H1 (cell line): ENCODE results near the gene SMIM13. TPM values are rescaled to one million over a fixed set of nuclear protein-coding genes. Genes with fewer than 3 reads are reported as not detected.

Experiments used
- CEBPB ChIP-seq: IDR thresholded peaks from 2 replicates; pipeline ENCODE4 v1.6.1; 2012; ENCODE audit warnings: low read depth, low read length
- CHD7 ChIP-seq: fragments of 300-600 bp; sonication (generic); IDR thresholded peaks from 2 replicates; pipeline ENCODE4 v1.7.1; 2012; ENCODE audit warnings: low read length, moderate library complexity, mild to moderate bottlenecking, inconsistent platforms; ENCODE audit not compliant: insufficient replicate concordance
- CTBP2 ChIP-seq: IDR thresholded peaks from 2 replicates; pipeline ENCODE4 v1.7.0; 2011; ENCODE audit warnings: borderline replicate concordance, mild to moderate bottlenecking, moderate library complexity, mixed read lengths, low read length; ENCODE audit not compliant: insufficient read depth, insufficient read length
- GABPA ChIP-seq: IDR thresholded peaks from 2 replicates; pipeline ENCODE4 v1.6.1; 2011; ENCODE audit warnings: mild to moderate bottlenecking, low read length, moderate library complexity, borderline replicate concordance; ENCODE audit not compliant: insufficient read depth
- JUND ChIP-seq: IDR thresholded peaks from 2 replicates; pipeline ENCODE4 v1.6.1; 2011; ENCODE audit warnings: mild to moderate bottlenecking, improper control_type of control experiment, low read length
- KDM1A ChIP-seq: fragments of 200-600, 300-600 bp; sonication (generic); IDR thresholded peaks from 2 replicates; pipeline ENCODE4 v1.7.1; 2016; ENCODE audit warnings: mild to moderate bottlenecking, low read length, borderline replicate concordance
- POLR2AphosphoS5 ChIP-seq: IDR thresholded peaks from 2 replicates; pipeline ENCODE4 v1.6.1; 2011; ENCODE audit warnings: low read depth, low read length
- RFX5 ChIP-seq: IDR thresholded peaks from 2 replicates; pipeline ENCODE4 v1.6.1; 2011; ENCODE audit warnings: low read depth, low read length, improper control_type of control experiment, borderline replicate concordance
- SIN3A ChIP-seq, 2 experiments: IDR thresholded peaks in 1 of 2; conservative IDR thresholded peaks in 1 of 2; 2 replicates each; pipeline ENCODE4 v1.6.1; 2011 to 2012; ENCODE audit warnings: low read length in 2 of 2, improper control_type of control experiment in 1 of 2, low read depth in 1 of 2, mild to moderate bottlenecking in 1 of 2
- SP1 ChIP-seq: IDR thresholded peaks from 2 replicates; pipeline ENCODE4 v1.6.1; 2011; ENCODE audit warnings: low read depth, low read length
- YY1 ChIP-seq: IDR thresholded peaks from 2 replicates; pipeline ENCODE4 v1.6.1; 2011; ENCODE audit warnings: low read depth, mild to moderate bottlenecking, low read length
- polyA plus RNA-seq, 7 experiments: library from polyadenylated mRNA; depleted of rRNA in 3 of 7; stranded (reverse) in 5 of 7; unstranded in 2 of 7; fragments of >200 nt in 5 of 7; fragments of 200-250 nt in 2 of 7; gene quantifications; 1 replicate in 5 of 7; 2 replicates in 1 of 7; 4 replicates in 1 of 7; pipeline versions ENCODE4 v1.2.1 to v1.2.3, GENCODE V29; 2011 to 2013; ENCODE audit warnings: missing spikeins in 2 of 7, mixed read lengths in 2 of 7
- total RNA-seq: library from RNA; stranded (reverse); fragmentation: NEBNext Ultra II Directional; extraction: Animal tissue kit (Norgen Biotek cat#: 25700); gene quantifications from 2 replicates; pipeline ENCODE4 v1.2.1, GENCODE V29; 2021

Gene SMIM13
- total and polyA plus RNA-seq, 2 of the 8 experiments (the other 6 are each of a cell fraction or from before 2014, with no cell fraction given) = 1.7 to 10.6 TPM

GRCh38 chr6:11094411-11094851 is 797 bp downstream of the SMIM13 start (continued):
- TF ChIP-seq CHD7 (no peak), POLR2AphosphoS5 (no peak), JUND (no peak), RFX5 (no peak), CTBP2 (no peak), YY1 (0 out of 2 replicates have a peak, but pooled peaks have one; percentile 40), SP1 (no peak), CEBPB (0 out of 2 replicates have a peak, but pooled peaks have one; percentile 2), SIN3A (conservative IDR thresholded peaks at IDR 0.05 in 1 of 2, IDR thresholded peaks at IDR 0.05 in 1 of 2; ENCODE audit: low read depth in 1 of 2, low read length in 2 of 2) (no peak), KDM1A (no peak), GABPA (no peak)
